ENCODE measurements around the gene PRR16. TPM values are rescaled to one million over a fixed set of nuclear protein-coding genes. Genes with fewer than 3 reads are reported as not detected.
A peak's percentile ranks its signal among the peaks of the same experiment; 100 is the strongest.

PRR16 gene
- total RNA-seq, 1 experiment from 2014 or later = 18.9 TPM

- BruUV-seq (replicated peaks) = no TSS peak
Measured at GRCh38 chr5:120550358-120550757, 86.3 kb downstream of the PRR16 start.

GRCh38 chr5:120552638-120553037, 88.5 kb downstream of the PRR16 start:
- ChIA-PET CTCF (interaction anchor here (0.6 to 1.3 kb wide), 2 partner anchors 104 to 1397 kb away, joined by 3 to 4 read pairs; no protein-coding TSS in a partner anchor), POLR2A (no interaction called here)
- peak; percentile 41 for DNase-seq (ENCODE audit: unreplicated experiment)
- Mint-ChIP-seq H3K4me1 (ENCODE audit: insufficient read depth, unreplicated experiment) (peaks cover 18% of the 10 kb centered on the region), H3K36me3 (ENCODE audit: insufficient read depth, unreplicated experiment) (no peaks in the 10 kb centered on the region), H3K27me3 (ENCODE audit: insufficient read depth, unreplicated experiment) (no peaks in the 10 kb centered on the region), H3K9me3 (ENCODE audit: unreplicated experiment) (no peaks in the 10 kb centered on the region), H3K4me3 (ENCODE audit: unreplicated experiment) (peak overlapping the region; percentile 52), H3K27ac (ENCODE audit: low read depth, unreplicated experiment) (peak overlapping the region; percentile 83)
- TF ChIP-seq CTCF (IDR thresholded peaks at IDR 0.05; ENCODE audit: unreplicated experiment) = no peak
- intact Hi-C loops (cut with micrococcal nuclease) = no loop called here
- no TSS peak for BruUV-seq (replicated peaks)

More at GRCh38 chr5:120550358-120550757, 86.3 kb downstream of the PRR16 start:
- intact Hi-C loops (cut with micrococcal nuclease) = no loop called here
- Mint-ChIP-seq H3K27ac (ENCODE audit: low read depth, unreplicated experiment) (peak overlapping the region; percentile 5), H3K27me3 (ENCODE audit: insufficient read depth, unreplicated experiment) (no peaks in the 10 kb centered on the region), H3K4me1 (ENCODE audit: insufficient read depth, unreplicated experiment) (peaks cover 18% of the 10 kb centered on the region), H3K36me3 (ENCODE audit: insufficient read depth, unreplicated experiment) (no peaks in the 10 kb centered on the region), H3K9me3 (ENCODE audit: unreplicated experiment) (no peaks in the 10 kb centered on the region), H3K4me3 (ENCODE audit: unreplicated experiment) (no peak overlapping the region)
- DNase-seq (ENCODE audit: unreplicated experiment) = no peak
- ChIA-PET CTCF (interaction anchor here (0.6 kb wide), 1 partner anchor 19 kb away, joined by 3 read pairs; no protein-coding TSS in a partner anchor), POLR2A (interaction anchor here (1.7 kb wide), 1 partner anchor 9 kb away, joined by 4 read pairs; no protein-coding TSS in a partner anchor)
- no peak for TF ChIP-seq CTCF (IDR thresholded peaks at IDR 0.05; ENCODE audit: unreplicated experiment)

- H3K4me3 Mint-ChIP-seq (ENCODE audit: unreplicated experiment) = no peak overlapping the region
- H3K36me3 Mint-ChIP-seq (ENCODE audit: insufficient read depth, unreplicated experiment) = peaks cover 6% of the 10 kb centered on the region
- no TSS peak for BruUV-seq (replicated peaks)
- DNase-seq (ENCODE audit: unreplicated experiment) = no peak
- peaks cover 18% of the 10 kb centered on the region for H3K4me1 Mint-ChIP-seq (ENCODE audit: insufficient read depth, unreplicated experiment)
- no peak overlapping the region for H3K27ac Mint-ChIP-seq (ENCODE audit: low read depth, unreplicated experiment)
- intact Hi-C loops (cut with micrococcal nuclease) = no loop called here
- POLR2A ChIA-PET = no interaction called here
- CTCF ChIA-PET = interaction anchor here (0.6 to 1.1 kb wide), 4 partner anchors 10 to 828 kb away, joined by 3 to 7 read pairs (median 4); no protein-coding TSS in a partner anchor
- peaks cover 7% of the 10 kb centered on the region for H3K9me3 Mint-ChIP-seq (ENCODE audit: unreplicated experiment)
- TF ChIP-seq CTCF (IDR thresholded peaks at IDR 0.05; ENCODE audit: unreplicated experiment) = no peak
- no peaks in the 10 kb centered on the region for H3K27me3 Mint-ChIP-seq (ENCODE audit: insufficient read depth, unreplicated experiment)
Measured at GRCh38 chr5:120555345-120555744, 91.2 kb downstream of the PRR16 start.

GRCh38 chr5:120564013-120564412, 99.9 kb downstream of the PRR16 start:
- Mint-ChIP-seq H3K36me3 (ENCODE audit: insufficient read depth, unreplicated experiment) (peaks cover 3% of the 10 kb centered on the region), H3K27ac (ENCODE audit: low read depth, unreplicated experiment) (peak overlapping the region; percentile 71), H3K4me3 (ENCODE audit: unreplicated experiment) (no peak overlapping the region), H3K27me3 (ENCODE audit: insufficient read depth, unreplicated experiment) (no peaks in the 10 kb centered on the region), H3K4me1 (ENCODE audit: insufficient read depth, unreplicated experiment) (peaks cover 13% of the 10 kb centered on the region), H3K9me3 (ENCODE audit: unreplicated experiment) (peaks cover 3% of the 10 kb centered on the region)
- ChIA-PET POLR2A (no interaction called here), CTCF (interaction anchor here (1.1 kb wide), 1 partner anchor 31 kb away, joined by 4 read pairs; no protein-coding TSS in a partner anchor)
- BruUV-seq (replicated peaks) = no TSS peak
- intact Hi-C loops (cut with micrococcal nuclease) = no loop called here
- DNase-seq (ENCODE audit: unreplicated experiment) = peak; percentile 35
- no peak for TF ChIP-seq CTCF (IDR thresholded peaks at IDR 0.05; ENCODE audit: unreplicated experiment)

All from MCF 10A (cell line).